ENCODE data around the gene CNTNAP2. TPM values are rescaled to one million over a fixed set of nuclear protein-coding genes. Genes with fewer than 3 reads are reported as not detected.

The CNTNAP2 gene
- total RNA-seq, 3 donors from 2014 or later (not counting 1 experiment from before 2014, with no cell fraction given): 0.18 to 1.1 TPM; not detected in 1

DNA sequence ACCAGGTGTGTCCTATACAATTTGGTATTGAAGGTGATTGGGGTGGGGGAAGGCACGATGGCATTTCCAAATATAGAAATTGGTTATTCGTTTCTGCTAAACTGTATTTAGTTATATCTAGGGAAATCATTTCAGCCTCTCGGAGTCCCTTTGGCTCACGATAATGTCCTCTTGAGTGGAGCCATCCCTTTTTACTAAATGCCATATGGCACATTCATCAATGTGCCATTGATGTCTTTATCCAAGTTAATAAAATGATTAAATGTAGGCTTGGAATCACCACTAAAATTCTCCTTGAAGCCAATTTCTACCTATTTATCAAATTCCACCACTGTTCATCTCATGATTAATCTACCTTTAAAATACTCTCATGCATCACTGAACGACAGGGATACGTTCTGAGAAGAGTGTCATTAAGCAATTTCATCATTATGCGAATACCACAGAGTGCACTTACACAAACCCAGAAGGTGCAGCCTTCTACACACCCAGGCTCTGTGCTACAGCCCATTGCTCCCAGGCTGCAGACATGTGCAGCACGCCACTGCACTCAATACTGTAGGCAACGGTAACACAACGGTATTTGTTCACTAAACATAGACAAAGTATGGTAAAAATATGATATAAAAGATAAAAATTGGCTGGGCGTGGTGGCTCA lies 2254.8 kb downstream of the CNTNAP2 start:
- H3K4me3 ChIP-seq (ENCODE audit: low read length): no peak overlapping the region
- no peak overlapping the region for H3K27ac Mint-ChIP-seq
- no peak for ATAC-seq
- H3K27me3 ChIP-seq (ENCODE audit: control insufficient read depth, insufficient read depth, low read length): no peaks in the 10 kb centered on the region
- no peaks in the 10 kb centered on the region for H3K36me3 ChIP-seq (ENCODE audit: control insufficient read depth, insufficient read depth, low read length)
- peaks cover 0 to 6% of the 10 kb centered on the region in 2 donors for H3K27me3 Mint-ChIP-seq (ENCODE audit: low read depth in 2 of 2)
- no peak overlapping the region for H3K27ac ChIP-seq (ENCODE audit: low read length)
- H3K36me3 Mint-ChIP-seq: no peaks in the 10 kb centered on the region
- H3K9me3 ChIP-seq (ENCODE audit: control insufficient read depth, insufficient read depth, low read length): no peaks in the 10 kb centered on the region
- 92% methylated on average over 10 of the region's 11 CpGs for WGBS (ENCODE audit: insufficient coverage)
- intact Hi-C loops (cut with micrococcal nuclease): no loop called here
- no peaks in the 10 kb centered on the region for H3K4me1 ChIP-seq (ENCODE audit: control insufficient read depth, insufficient read depth, low read length)
- no peak overlapping the region for H3K4me3 Mint-ChIP-seq
- DNase-seq: no peak
- H3K4me1 Mint-ChIP-seq: no peaks in the 10 kb centered on the region
- H3K9me3 Mint-ChIP-seq: no peaks in the 10 kb centered on the region
- TF ChIP-seq CTCF (IDR thresholded peaks at IDR 0.05): no peak

DNA sequence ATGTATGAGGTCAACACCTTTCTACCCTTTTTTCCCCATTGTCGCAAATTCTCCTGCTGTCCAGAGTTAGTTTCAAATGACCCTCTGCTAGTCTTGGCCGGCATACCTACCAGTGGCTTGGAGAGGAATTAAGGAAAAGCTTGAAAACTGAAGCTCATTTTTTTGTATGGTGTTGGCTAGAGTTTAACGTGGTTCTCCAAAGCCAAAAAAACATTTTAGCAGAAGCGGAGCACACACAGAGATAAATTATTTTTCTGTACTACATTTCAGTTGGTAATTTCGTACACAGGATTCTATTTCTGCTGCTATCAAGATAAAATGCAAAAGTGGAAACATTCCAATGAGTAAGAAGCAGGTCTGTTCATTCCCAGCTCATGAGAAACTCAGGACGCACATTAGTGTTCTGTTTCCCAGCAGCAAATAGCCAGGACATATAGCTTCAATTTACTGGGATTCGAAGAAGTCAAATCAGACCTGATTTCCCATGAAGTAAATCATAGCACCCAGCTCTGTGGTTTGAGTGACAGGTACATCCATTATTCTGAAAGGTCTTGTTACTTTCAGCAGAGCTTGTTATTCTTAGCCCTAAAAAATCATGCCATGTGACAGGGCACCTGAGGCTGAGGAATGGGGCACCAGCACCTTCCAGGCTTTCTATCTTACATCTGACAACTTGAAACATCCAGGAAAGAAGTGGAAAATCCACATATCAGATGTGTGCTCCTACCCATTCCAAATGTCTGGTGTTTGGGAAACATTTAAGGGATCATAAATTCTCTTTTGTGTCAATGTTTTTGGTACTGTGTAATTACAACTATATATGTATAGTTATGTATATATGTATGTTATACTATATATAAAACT lies 2258.0 kb downstream of the CNTNAP2 start:
- Histone ChIP-seq H3K27me3 (ENCODE audit: control insufficient read depth, insufficient read depth, low read length) (no peaks in the 10 kb centered on the region), H3K27ac (ENCODE audit: low read length) (no peak overlapping the region), H3K9me3 (ENCODE audit: control insufficient read depth, insufficient read depth, low read length) (no peaks in the 10 kb centered on the region), H3K4me1 (ENCODE audit: control insufficient read depth, insufficient read depth, low read length) (no peaks in the 10 kb centered on the region), H3K36me3 (ENCODE audit: control insufficient read depth, insufficient read depth, low read length) (no peaks in the 10 kb centered on the region), H3K4me3 (ENCODE audit: low read length) (no peak overlapping the region)
- peaks cover 0 to 6% of the 10 kb centered on the region in 2 donors for H3K27me3 Mint-ChIP-seq (ENCODE audit: low read depth in 2 of 2)
- no peak for TF ChIP-seq CTCF (IDR thresholded peaks at IDR 0.05)
- ATAC-seq (no peak), DNase-seq (no peak)
- no peak overlapping the region for H3K27ac Mint-ChIP-seq
- no peaks in the 10 kb centered on the region for H3K4me1 Mint-ChIP-seq
- no peaks in the 10 kb centered on the region for H3K36me3 Mint-ChIP-seq
- intact Hi-C loops (cut with micrococcal nuclease): no loop called here
- no peaks in the 10 kb centered on the region for H3K9me3 Mint-ChIP-seq
- no peak overlapping the region for H3K4me3 Mint-ChIP-seq
- 79% methylated on average over 6 of the region's 7 CpGs for WGBS (ENCODE audit: insufficient coverage)

- no peak overlapping the region for H3K4me3 Mint-ChIP-seq
- H3K27me3 Mint-ChIP-seq (ENCODE audit: low read depth in 2 of 2): no peaks in the 10 kb centered on the region
- Histone ChIP-seq H3K27me3 (ENCODE audit: control insufficient read depth, insufficient read depth, low read length) (no peaks in the 10 kb centered on the region), H3K4me1 (ENCODE audit: control insufficient read depth, insufficient read depth, low read length) (no peaks in the 10 kb centered on the region), H3K4me3 (ENCODE audit: low read length) (no peak overlapping the region), H3K36me3 (ENCODE audit: control insufficient read depth, insufficient read depth, low read length) (no peaks in the 10 kb centered on the region), H3K27ac (ENCODE audit: low read length) (no peak overlapping the region), H3K9me3 (ENCODE audit: control insufficient read depth, insufficient read depth, low read length) (no peaks in the 10 kb centered on the region)
- ATAC-seq: no peak
- H3K36me3 Mint-ChIP-seq: no peaks in the 10 kb centered on the region
- no peaks in the 10 kb centered on the region for H3K9me3 Mint-ChIP-seq
- WGBS (ENCODE audit: insufficient coverage): 90% methylated on average over 8 of the region's 9 CpGs
- no peak for TF ChIP-seq CTCF (IDR thresholded peaks at IDR 0.05)
- H3K4me1 Mint-ChIP-seq: no peaks in the 10 kb centered on the region
- intact Hi-C loops (cut with micrococcal nuclease): no loop called here
- DNase-seq: no peak
- no peak overlapping the region for H3K27ac Mint-ChIP-seq
Observed at GRCh38 chr7:148379677-148380076, 2263.1 kb downstream of the CNTNAP2 start.

All from natural killer cell (primary cell).